H9 (cell line): Measurements from ENCODE around the gene DGUOK. TPM values are rescaled to one million over a fixed set of nuclear protein-coding genes. Genes with fewer than 3 reads are reported as not detected.
A peak's percentile ranks its signal among the peaks of the same experiment; 100 is the strongest.

Experiments
- DNase-seq: peaks from one replicate; pipeline ENCODE4 v3.0.0-alpha.2; 2017
- H2AFZ ChIP-seq: one replicate; pipeline ENCODE4 v1.6.1; 2013; ENCODE audit warnings: mild to moderate bottlenecking, low read length, control low read depth, moderate library complexity
- H2AK5ac ChIP-seq: 2 replicates; pipeline ENCODE4 v1.6.1; 2013; ENCODE audit warnings: low read length, control low read depth, mixed read lengths; ENCODE audit not compliant: insufficient read length
- H2BK120ac ChIP-seq: one replicate; pipeline ENCODE4 v1.6.1; 2013; ENCODE audit warnings: low read depth, mild to moderate bottlenecking, low read length, control low read depth, inconsistent platforms; ENCODE audit not compliant: poor library complexity, severe bottlenecking
- H2BK12ac ChIP-seq: 2 replicates; pipeline ENCODE4 v1.6.1; 2013; ENCODE audit warnings: low read length, control low read depth, mixed read lengths, low read depth; ENCODE audit not compliant: insufficient read length
- H2BK15ac ChIP-seq: 2 replicates; pipeline ENCODE4 v1.6.1; 2013; ENCODE audit warnings: low read depth, low read length, control low read depth
- H2BK20ac ChIP-seq: one replicate; pipeline ENCODE4 v1.6.1; 2013; ENCODE audit warnings: low read depth, mild to moderate bottlenecking, low read length, control low read depth, inconsistent platforms; ENCODE audit not compliant: poor library complexity, severe bottlenecking
- H2BK5ac ChIP-seq: 2 replicates; pipeline ENCODE4 v1.6.1; 2013; ENCODE audit warnings: low read length, control low read depth, mixed read lengths; ENCODE audit not compliant: insufficient read length
- H3K14ac ChIP-seq: 2 replicates; pipeline ENCODE4 v1.6.1; 2013; ENCODE audit warnings: low read length, control low read depth; ENCODE audit not compliant: insufficient read depth
- H3K18ac ChIP-seq: 2 replicates; pipeline ENCODE4 v1.6.1; 2013; ENCODE audit warnings: low read depth, mild to moderate bottlenecking, mixed read lengths, low read length, control low read depth; ENCODE audit not compliant: insufficient read length
- H3K23ac ChIP-seq: 2 replicates; pipeline ENCODE4 v1.6.1; 2013; ENCODE audit warnings: low read length, control low read depth, mixed read lengths, low read depth; ENCODE audit not compliant: insufficient read length
- H3K23me2 ChIP-seq: 2 replicates; pipeline ENCODE4 v1.6.1; 2013; ENCODE audit warnings: low read depth, mild to moderate bottlenecking, mixed read lengths, low read length, control low read depth; ENCODE audit not compliant: insufficient read length, poor library complexity, severe bottlenecking
- H3K27ac ChIP-seq: 2 replicates; pipeline ENCODE4 v1.5.1; 2013; ENCODE audit warnings: low read length, control low read depth, mixed read lengths, low read depth; ENCODE audit not compliant: insufficient read length
- H3K27me3 ChIP-seq: 2 replicates; pipeline ENCODE4 v1.6.1; 2013; ENCODE audit warnings: low read length, control low read depth, inconsistent platforms; ENCODE audit not compliant: insufficient read depth
- H3K4ac ChIP-seq: 2 replicates; pipeline ENCODE4 v1.6.1; 2013; ENCODE audit warnings: low read depth, mild to moderate bottlenecking, control low read depth, inconsistent platforms, low read length, moderate library complexity
- H3K4me1 ChIP-seq: 2 replicates; pipeline ENCODE4 v1.6.1; 2013; ENCODE audit warnings: low read length, control low read depth, inconsistent platforms; ENCODE audit not compliant: insufficient read depth
- H3K4me2 ChIP-seq: 2 replicates; pipeline ENCODE4 v1.6.1; 2013; ENCODE audit warnings: low read length, control low read depth, mixed read lengths; ENCODE audit not compliant: insufficient read length, insufficient read depth
- H3K56ac ChIP-seq: 2 replicates; pipeline ENCODE4 v1.6.1; 2013; ENCODE audit warnings: low read depth, mild to moderate bottlenecking, mixed read lengths, low read length, control low read depth; ENCODE audit not compliant: insufficient read length
- H3K79me1 ChIP-seq: 2 replicates; pipeline ENCODE4 v1.6.1; 2013; ENCODE audit warnings: low read depth, mild to moderate bottlenecking, moderate library complexity, low read length, control low read depth, inconsistent platforms; ENCODE audit not compliant: insufficient read depth, poor library complexity, severe bottlenecking
- H3K79me2 ChIP-seq: 2 replicates; pipeline ENCODE4 v1.6.1; 2013; ENCODE audit warnings: low read length, control low read depth, inconsistent platforms; ENCODE audit not compliant: insufficient read depth
- H3K9ac ChIP-seq: 2 replicates; pipeline ENCODE4 v1.6.1; 2013; ENCODE audit warnings: low read length, control low read depth, mixed read lengths; ENCODE audit not compliant: insufficient read length; ENCODE audit errors: extremely low read depth
- H3K9me3 ChIP-seq: one replicate; pipeline ENCODE4 v1.6.1; 2013; ENCODE audit warnings: low read depth, low read length, inconsistent platforms; ENCODE audit not compliant: control insufficient read depth
- H3T11ph ChIP-seq: one replicate; pipeline ENCODE4 v1.6.1; 2013; ENCODE audit warnings: mild to moderate bottlenecking, low read length, control low read depth, inconsistent platforms
- H4K20me1 ChIP-seq: one replicate; pipeline ENCODE4 v1.6.1; 2013; ENCODE audit not compliant: control insufficient read depth, insufficient read length, insufficient read depth
- H4K5ac ChIP-seq: 2 replicates; pipeline ENCODE4 v1.6.1; 2013; ENCODE audit warnings: low read depth, mild to moderate bottlenecking, mixed read lengths, low read length, control low read depth; ENCODE audit not compliant: insufficient read length
- H4K8ac ChIP-seq: replicated peaks from 2 replicates; pipeline ENCODE4 v1.6.1; 2013; ENCODE audit warnings: low read length, control low read depth, mixed read lengths, low read depth; ENCODE audit not compliant: insufficient read length
- H4K91ac ChIP-seq: 2 replicates; pipeline ENCODE4 v1.6.1; 2013; ENCODE audit warnings: low read depth, mild to moderate bottlenecking, moderate library complexity, mixed read lengths, low read length, control low read depth; ENCODE audit not compliant: insufficient read length
- H3K27ac Mint-ChIP-seq, 3 experiments: 2 replicates in 2 of 3; 3 replicates in 1 of 3; pipeline ENCODE4 v1.8.0; 2020 to 2021; ENCODE audit warnings: mixed read lengths in 3 of 3, mild to moderate bottlenecking in 1 of 3, moderate library complexity in 1 of 3
- H3K27me3 Mint-ChIP-seq: 2 replicates; pipeline ENCODE4 v1.8.0; 2021; ENCODE audit warnings: low read depth, mild to moderate bottlenecking, moderate library complexity, mixed read lengths
- H3K36me3 Mint-ChIP-seq, 3 experiments: 2 replicates in 2 of 3; 3 replicates in 1 of 3; pipeline ENCODE4 v1.8.0; 2020 to 2021; ENCODE audit warnings: low read depth in 3 of 3, mixed read lengths in 3 of 3; ENCODE audit not compliant: insufficient read depth in 1 of 3
- H3K4me1 Mint-ChIP-seq, 2 experiments: 2 replicates each; pipeline ENCODE4 v1.8.0; 2020; ENCODE audit warnings: mixed read lengths in 2 of 2
- H3K4me3 Mint-ChIP-seq, 2 experiments: 2 replicates in 1 of 2; 3 replicates in 1 of 2; pipeline ENCODE4 v1.8.0; 2020 to 2021; ENCODE audit warnings: mild to moderate bottlenecking in 2 of 2, mixed read lengths in 2 of 2, moderate library complexity in 1 of 2
- H3K9me3 Mint-ChIP-seq, 2 experiments: 2 replicates in 1 of 2; 3 replicates in 1 of 2; pipeline ENCODE4 v1.8.0; 2020; ENCODE audit warnings: mild to moderate bottlenecking in 2 of 2, mixed read lengths in 2 of 2, moderate library complexity in 1 of 2
- CTCF ChIP-seq: fragments of 200-600 bp; sonication (generic); conservative IDR thresholded peaks from 3 replicates; pipeline ENCODE4 v1.8.0; 2021; ENCODE audit warnings: antibody characterized with exemption, mild to moderate bottlenecking
- whole genome bisulfite sequencing: extraction: QIAGEN DNeasy Blood & Tissue Kit; methylation state at CpG from one replicate; pipeline ENCODE4 v1.1.7; 2013; ENCODE audit warnings: missing lambda C conversion rate, low lambda C conversion rate, mixed read lengths; ENCODE audit not compliant: insufficient read length; ENCODE audit errors: extremely low coverage; 5-methylcytosine and 5-hydroxymethylcytosine counted together
- total RNA-seq: library from RNA; stranded (reverse); gene quantifications from 2 replicates; pipeline ENCODE4 v1.2.1, GENCODE V29; 2021

DGUOK gene
- total RNA-seq, 1 experiment from 2014 or later: 98.5 TPM

DNA sequence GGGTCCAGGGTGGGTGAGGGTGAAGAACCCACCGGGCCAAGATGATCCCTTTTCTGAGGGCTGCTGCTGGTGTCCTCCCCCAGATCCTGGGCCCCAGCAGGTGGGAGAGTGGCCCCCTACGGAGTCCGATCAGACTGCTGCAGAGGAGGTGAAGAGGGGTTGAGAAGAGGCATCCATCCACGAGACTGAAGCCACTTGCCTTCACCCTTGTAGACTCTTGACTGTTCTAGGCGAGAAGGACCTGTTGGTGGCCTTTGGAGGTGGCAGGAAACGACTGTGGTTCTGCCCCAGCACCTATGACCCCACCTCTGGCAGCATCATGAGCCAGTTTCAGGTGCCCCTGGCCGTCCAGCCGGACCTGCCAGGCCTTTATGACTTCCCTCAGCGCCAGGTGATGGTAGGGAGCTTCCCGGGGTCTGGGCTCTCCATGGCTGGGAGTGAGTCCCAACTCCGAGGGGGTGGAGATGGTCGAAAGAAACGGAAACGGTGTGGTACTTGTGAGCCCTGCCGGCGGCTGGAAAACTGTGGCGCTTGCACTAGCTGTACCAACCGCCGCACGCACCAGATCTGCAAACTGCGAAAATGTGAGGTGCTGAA is 59.5 kb downstream of the DGUOK start:
- H3K4me3 Mint-ChIP-seq: peak overlapping the region; percentile 70 to 84
- no peak overlapping the region for H3K56ac ChIP-seq
- no peak overlapping the region for H2AFZ ChIP-seq
- no peak overlapping the region for H4K91ac ChIP-seq
- H2BK120ac ChIP-seq: no peak overlapping the region
- peaks cover 24% of the 10 kb centered on the region; the same call in 1 of the 2 replicates for H3K4me1 ChIP-seq
- H4K8ac ChIP-seq: no peak overlapping the region
- peaks cover 4% of the 10 kb centered on the region for H3K79me1 ChIP-seq
- no peak for TF ChIP-seq CTCF
- H3K14ac ChIP-seq: no peak overlapping the region
- peaks cover 21% of the 10 kb centered on the region for H3K23me2 ChIP-seq
- no peak overlapping the region for H3K18ac ChIP-seq
- H3K4me2 ChIP-seq: peak overlapping the region; percentile 51
- no peak overlapping the region for H3K4ac ChIP-seq
- H3K23ac ChIP-seq: no peak overlapping the region
- no peak overlapping the region for H2BK20ac ChIP-seq
- no peaks in the 10 kb centered on the region for H3K9me3 Mint-ChIP-seq
- H2BK12ac ChIP-seq: no peak overlapping the region
- no peaks in the 10 kb centered on the region for H3K9me3 ChIP-seq
- H3K36me3 Mint-ChIP-seq: peaks cover 16 to 42% (median 19%) of the 10 kb centered on the region in 3 experiments
- no peak overlapping the region for H2BK5ac ChIP-seq
- no peak overlapping the region for H4K5ac ChIP-seq
- peaks cover 57 to 59% of the 10 kb centered on the region in 2 experiments for H3K4me1 Mint-ChIP-seq
- peaks cover 37% of the 10 kb centered on the region for H3K27me3 Mint-ChIP-seq
- H3K27me3 ChIP-seq: peaks cover 12% of the 10 kb centered on the region; the same call in 1 of the 2 replicates
- peaks cover 7% of the 10 kb centered on the region; the same call in 1 of the 2 replicates for H3K79me2 ChIP-seq
- no CpG with 5 or more reads among the region's 21 CpGs for WGBS
- H3K27ac ChIP-seq: no peak overlapping the region
- H4K20me1 ChIP-seq: peaks cover 2% of the 10 kb centered on the region
- H2AK5ac ChIP-seq: no peak overlapping the region
- no peak overlapping the region for H2BK15ac ChIP-seq
- no peak overlapping the region; a peak in 2 of 7 replicates for H3K27ac Mint-ChIP-seq
- H3K9ac ChIP-seq: no peak overlapping the region
- DNase-seq: no peak
- H3T11ph ChIP-seq: no peak overlapping the region
